Colonic mucosa (tissue), 4 donors: ENCODE results near the gene COL16A1. TPM values are rescaled to one million over a fixed set of nuclear protein-coding genes. Genes with fewer than 3 reads are reported as not detected.

Source experiments
- DNase-seq: peaks from one replicate; pipeline ENCODE4 v3.0.0-alpha.2; 2020
- H3K27ac ChIP-seq: fragments of 200-600 bp; one replicate; pipeline ENCODE4 v1.8.0; 2021
- H3K27me3 ChIP-seq: fragments of 200-600 bp; one replicate; pipeline ENCODE4 v1.8.0; 2021
- H3K36me3 ChIP-seq: fragments of 200-600 bp; one replicate; pipeline ENCODE4 v1.8.0; 2021
- H3K4me1 ChIP-seq: fragments of 200-600 bp; one replicate; pipeline ENCODE4 v1.8.0; 2021; ENCODE audit warnings: mild to moderate bottlenecking
- H3K4me3 ChIP-seq: fragments of 200-600 bp; one replicate; pipeline ENCODE4 v1.8.0; 2021
- H3K9ac ChIP-seq, 2 donors: one replicate each; pipeline ENCODE4 v1.7.0; 2013; ENCODE audit warnings: control low read depth in 2 of 2, low read depth in 2 of 2, low read length in 2 of 2
- H3K9me3 ChIP-seq: fragments of 200-600 bp; one replicate; pipeline ENCODE4 v1.8.0; 2021
- CTCF ChIP-seq: fragments of 200-600 bp; IDR thresholded peaks from one replicate; pipeline ENCODE4 v1.8.0; 2022; ENCODE audit warnings: antibody characterized with exemption, mild to moderate bottlenecking
- intact Hi-C: fragments of 100-400 bp; cut with DNase I; formaldehyde crosslinking; loops from one replicate; pipeline ENCODE4 v1.14.1; 2022
- total RNA-seq, 2 donors: library from RNA; stranded (reverse); fragmentation: NEBNext Ultra II Directional in 1 of 2; extraction: Animal tissue kit (Norgen Biotek cat#: 25700) in 1 of 2; gene quantifications; one replicate each; pipeline ENCODE4 v1.2.1, GENCODE V29; 2021
- donor health status: healthy.
- donor health status: DM: no; HTN: no; CAD: no.
- donor health status: DM: no; HTN: no; CAD: no.

The COL16A1 gene
- total RNA-seq, 2 donors from 2014 or later: 9.0 to 15.4 TPM

- TF ChIP-seq CTCF: no peak
- H3K36me3 ChIP-seq: no peaks in the 10 kb centered on the region
Observed at GRCh38 chr1:31731049-31731565, 27.3 kb upstream of the COL16A1 start.

GRCh38 chr1:31730336-31731048 lies 26.7 kb upstream of the COL16A1 start:
- H3K27ac ChIP-seq: no peak overlapping the region
- TF ChIP-seq CTCF: no peak
- no peak for DNase-seq

More at GRCh38 chr1:31731049-31731565, 27.3 kb upstream of the COL16A1 start:
- intact Hi-C loops: no loop called here
- no peaks in the 10 kb centered on the region for H3K27me3 ChIP-seq
- H3K27ac ChIP-seq: no peak overlapping the region
- no peaks in the 10 kb centered on the region for H3K4me1 ChIP-seq
- no peak for DNase-seq
- H3K4me3 ChIP-seq: no peak overlapping the region
- no peak overlapping the region for H3K9ac ChIP-seq
- H3K9me3 ChIP-seq: no peaks in the 10 kb centered on the region

GRCh38 chr1:31727849-31728248 lies 24.0 kb upstream of the COL16A1 start:
- Histone ChIP-seq H3K9me3 (no peaks in the 10 kb centered on the region), H3K36me3 (no peaks in the 10 kb centered on the region), H3K4me1 (no peaks in the 10 kb centered on the region), H3K9ac (no peak overlapping the region), H3K4me3 (no peak overlapping the region), H3K27me3 (no peaks in the 10 kb centered on the region), H3K27ac (no peak overlapping the region)
- intact Hi-C loops: no loop called here
- DNase-seq: no peak
- TF ChIP-seq CTCF: no peak

More at GRCh38 chr1:31730336-31731048, 26.7 kb upstream of the COL16A1 start:
- Histone ChIP-seq H3K36me3 (no peaks in the 10 kb centered on the region), H3K4me1 (no peaks in the 10 kb centered on the region), H3K9ac (no peak overlapping the region), H3K4me3 (no peak overlapping the region), H3K27me3 (no peaks in the 10 kb centered on the region), H3K9me3 (no peaks in the 10 kb centered on the region)
- intact Hi-C loops: no loop called here

GRCh38 chr1:31727195-31727594 lies 23.4 kb upstream of the COL16A1 start:
- no peak for TF ChIP-seq CTCF
- Histone ChIP-seq H3K9me3 (no peaks in the 10 kb centered on the region), H3K4me1 (no peaks in the 10 kb centered on the region), H3K4me3 (no peak overlapping the region), H3K36me3 (no peaks in the 10 kb centered on the region), H3K27me3 (no peaks in the 10 kb centered on the region), H3K9ac (no peak overlapping the region), H3K27ac (no peak overlapping the region)
- intact Hi-C loops: no loop called here
- DNase-seq: no peak

- Histone ChIP-seq H3K27ac (no peak overlapping the region), H3K9ac (no peak overlapping the region), H3K4me3 (no peak overlapping the region), H3K9me3 (no peaks in the 10 kb centered on the region), H3K4me1 (no peaks in the 10 kb centered on the region), H3K27me3 (no peaks in the 10 kb centered on the region), H3K36me3 (no peaks in the 10 kb centered on the region)
- intact Hi-C loops: no loop called here
- DNase-seq: no peak
- no peak for TF ChIP-seq CTCF
Observed at GRCh38 chr1:31726715-31727114, 22.9 kb upstream of the COL16A1 start.
